Amniotic epithelial cell (primary cell): ENCODE results near the gene NUP160.
"Not testable (repeated sequence)": the region's sequence is repeated elsewhere in the genome, so short reads cannot be mapped to it uniquely, and the experiment has no call there.

ENCODE experiments used
- DNase-seq: peaks from one replicate; pipeline ENCODE4 v3.0.0-alpha.2; 2010; ENCODE audit warnings: low read depth

Gene NUP160, protein sequence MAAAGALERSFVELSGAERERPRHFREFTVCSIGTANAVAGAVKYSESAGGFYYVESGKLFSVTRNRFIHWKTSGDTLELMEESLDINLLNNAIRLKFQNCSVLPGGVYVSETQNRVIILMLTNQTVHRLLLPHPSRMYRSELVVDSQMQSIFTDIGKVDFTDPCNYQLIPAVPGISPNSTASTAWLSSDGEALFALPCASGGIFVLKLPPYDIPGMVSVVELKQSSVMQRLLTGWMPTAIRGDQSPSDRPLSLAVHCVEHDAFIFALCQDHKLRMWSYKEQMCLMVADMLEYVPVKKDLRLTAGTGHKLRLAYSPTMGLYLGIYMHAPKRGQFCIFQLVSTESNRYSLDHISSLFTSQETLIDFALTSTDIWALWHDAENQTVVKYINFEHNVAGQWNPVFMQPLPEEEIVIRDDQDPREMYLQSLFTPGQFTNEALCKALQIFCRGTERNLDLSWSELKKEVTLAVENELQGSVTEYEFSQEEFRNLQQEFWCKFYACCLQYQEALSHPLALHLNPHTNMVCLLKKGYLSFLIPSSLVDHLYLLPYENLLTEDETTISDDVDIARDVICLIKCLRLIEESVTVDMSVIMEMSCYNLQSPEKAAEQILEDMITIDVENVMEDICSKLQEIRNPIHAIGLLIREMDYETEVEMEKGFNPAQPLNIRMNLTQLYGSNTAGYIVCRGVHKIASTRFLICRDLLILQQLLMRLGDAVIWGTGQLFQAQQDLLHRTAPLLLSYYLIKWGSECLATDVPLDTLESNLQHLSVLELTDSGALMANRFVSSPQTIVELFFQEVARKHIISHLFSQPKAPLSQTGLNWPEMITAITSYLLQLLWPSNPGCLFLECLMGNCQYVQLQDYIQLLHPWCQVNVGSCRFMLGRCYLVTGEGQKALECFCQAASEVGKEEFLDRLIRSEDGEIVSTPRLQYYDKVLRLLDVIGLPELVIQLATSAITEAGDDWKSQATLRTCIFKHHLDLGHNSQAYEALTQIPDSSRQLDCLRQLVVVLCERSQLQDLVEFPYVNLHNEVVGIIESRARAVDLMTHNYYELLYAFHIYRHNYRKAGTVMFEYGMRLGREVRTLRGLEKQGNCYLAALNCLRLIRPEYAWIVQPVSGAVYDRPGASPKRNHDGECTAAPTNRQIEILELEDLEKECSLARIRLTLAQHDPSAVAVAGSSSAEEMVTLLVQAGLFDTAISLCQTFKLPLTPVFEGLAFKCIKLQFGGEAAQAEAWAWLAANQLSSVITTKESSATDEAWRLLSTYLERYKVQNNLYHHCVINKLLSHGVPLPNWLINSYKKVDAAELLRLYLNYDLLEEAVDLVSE (N-terminal part only)

DNA sequence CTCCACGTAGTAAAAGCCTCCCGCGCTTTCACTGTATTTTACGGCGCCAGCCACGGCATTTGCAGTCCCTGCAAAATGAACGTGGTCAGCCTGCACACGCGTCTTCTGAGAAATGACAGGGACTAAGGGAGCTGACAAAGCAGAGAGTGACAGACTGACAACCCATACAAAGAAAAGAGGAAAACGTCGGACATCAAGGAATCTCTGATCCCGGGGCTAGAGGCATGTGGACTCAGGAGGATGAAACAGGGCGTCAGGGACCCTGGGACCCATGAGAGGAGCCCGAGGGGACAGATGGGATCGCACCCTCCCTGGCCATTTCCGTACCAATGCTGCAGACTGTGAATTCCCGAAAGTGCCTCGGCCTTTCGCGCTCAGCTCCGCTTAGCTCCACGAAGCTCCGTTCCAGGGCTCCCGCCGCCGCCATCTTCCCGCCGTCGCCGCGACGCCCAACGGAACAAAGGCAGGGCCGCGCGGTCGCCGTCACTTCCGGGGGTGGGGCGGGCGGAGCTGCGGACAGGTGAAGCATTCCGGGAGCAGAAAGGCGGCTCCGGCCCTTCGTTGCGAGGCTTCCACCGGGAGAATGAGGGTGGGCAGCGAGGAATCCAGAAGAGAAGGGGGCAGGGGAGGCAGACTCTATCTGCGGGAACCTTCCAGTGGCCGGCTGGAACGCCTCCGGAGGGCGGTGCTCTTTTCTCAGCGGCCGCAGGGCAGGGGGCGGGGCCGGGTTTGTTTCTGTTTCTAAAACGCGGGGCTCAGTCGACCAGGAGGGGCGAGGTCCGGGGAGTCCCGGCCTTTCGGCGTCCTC lies at the start of gene NUP160:
TSS of gene NUP160 (minus strand) at position 459 of the 808 bp plus-strand sequence. CDS start at position 427, 32 bp downstream.
- peak; percentile 33 for DNase-seq

DNA sequence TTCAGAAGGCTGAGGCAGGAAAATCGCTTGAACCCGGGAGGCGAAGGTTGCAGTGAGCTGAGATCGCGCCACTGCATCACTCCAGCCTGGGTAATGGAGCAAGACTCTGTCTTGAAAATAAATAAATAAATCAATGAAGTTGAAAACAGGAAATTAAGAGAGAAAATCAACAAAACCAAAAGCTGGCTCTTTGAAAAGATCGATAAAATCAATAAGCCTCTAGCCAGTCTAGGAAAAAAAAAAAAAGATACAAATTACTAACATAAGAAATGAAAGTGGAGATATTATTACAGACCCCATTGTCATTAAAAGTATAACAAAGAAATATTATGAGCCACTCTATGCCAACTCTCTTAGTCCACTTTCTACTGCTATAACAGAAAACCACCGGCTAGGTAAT lies 48.0 kb upstream of the NUP160 start:
- DNase-seq, result no peak

DNA sequence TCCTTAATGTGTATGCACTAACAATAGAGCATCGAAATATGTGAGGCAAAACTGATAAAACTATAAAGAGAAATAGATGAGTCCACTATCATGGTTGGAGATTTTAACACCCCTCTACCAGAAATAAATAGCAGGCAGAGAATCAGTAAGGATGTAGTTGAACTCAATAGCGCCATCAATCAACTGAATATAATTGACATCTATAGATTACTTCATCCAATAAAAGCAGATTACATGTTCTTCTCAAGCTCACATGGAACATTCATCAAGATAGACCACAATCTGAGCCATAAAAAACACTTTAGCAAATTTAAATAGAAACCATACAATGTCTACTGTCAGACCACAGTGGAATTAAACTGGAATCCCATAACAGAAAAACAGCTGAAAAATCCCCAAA lies 46.9 kb upstream of the NUP160 start:
- no peak for DNase-seq

DNA sequence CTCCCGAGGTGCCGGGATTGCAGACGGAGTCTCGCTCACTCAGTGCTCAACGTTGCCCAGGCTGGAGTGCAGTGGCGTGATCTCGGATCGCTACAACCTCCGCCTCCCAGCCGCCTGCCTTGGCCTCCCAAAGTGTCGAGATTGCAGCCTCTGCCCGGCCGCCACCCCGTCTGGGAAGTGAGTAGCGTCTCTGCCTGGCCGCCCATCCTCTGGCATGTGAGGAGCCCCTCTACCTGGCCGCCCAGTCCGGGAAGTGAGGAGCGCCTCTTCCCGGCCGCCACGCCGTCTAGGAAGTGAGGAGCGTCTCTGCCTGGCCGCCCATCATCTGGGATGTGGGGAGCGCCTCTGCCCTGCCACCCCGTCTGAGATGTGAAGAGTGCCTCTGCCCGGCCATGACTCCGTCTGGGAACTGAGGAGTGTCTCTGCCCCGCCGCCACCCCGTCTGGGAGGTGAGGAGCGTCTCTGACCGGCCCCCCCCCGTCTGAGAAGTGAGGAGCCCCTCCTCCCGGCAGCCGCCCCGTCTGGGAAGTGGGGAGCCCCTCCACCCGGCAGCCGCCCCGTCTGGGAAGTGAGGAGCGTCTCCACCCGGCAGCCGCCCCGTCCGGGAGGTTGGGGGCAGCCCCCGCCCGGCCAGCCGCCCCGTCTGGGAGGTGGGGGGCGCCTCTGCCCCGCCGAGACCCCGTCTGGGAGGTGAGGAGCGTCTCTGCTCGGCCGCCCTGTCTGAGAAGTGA lies 44.6 kb upstream of the NUP160 start:
- DNase-seq, result not testable (repeated sequence)

DNA sequence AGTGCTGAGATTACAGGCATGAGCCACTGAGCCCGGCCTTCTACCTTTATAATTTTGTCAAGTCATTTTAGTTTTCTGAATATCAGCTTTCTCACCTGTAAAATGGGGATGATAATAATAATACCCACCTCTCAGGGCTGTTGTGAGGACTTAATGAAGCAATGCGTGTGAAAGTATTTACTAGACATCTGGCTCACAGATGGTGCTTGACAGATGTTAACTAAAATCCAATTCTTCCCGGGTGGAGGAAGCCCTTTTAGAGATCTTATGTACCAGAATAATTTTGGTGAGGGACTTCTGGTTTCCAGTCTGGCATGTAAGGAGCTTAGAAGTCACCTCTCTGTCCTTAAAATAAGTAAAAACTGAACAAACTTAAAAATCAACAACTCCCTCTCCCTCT lies 43.7 kb upstream of the NUP160 start:
- DNase-seq, result no peak

DNA sequence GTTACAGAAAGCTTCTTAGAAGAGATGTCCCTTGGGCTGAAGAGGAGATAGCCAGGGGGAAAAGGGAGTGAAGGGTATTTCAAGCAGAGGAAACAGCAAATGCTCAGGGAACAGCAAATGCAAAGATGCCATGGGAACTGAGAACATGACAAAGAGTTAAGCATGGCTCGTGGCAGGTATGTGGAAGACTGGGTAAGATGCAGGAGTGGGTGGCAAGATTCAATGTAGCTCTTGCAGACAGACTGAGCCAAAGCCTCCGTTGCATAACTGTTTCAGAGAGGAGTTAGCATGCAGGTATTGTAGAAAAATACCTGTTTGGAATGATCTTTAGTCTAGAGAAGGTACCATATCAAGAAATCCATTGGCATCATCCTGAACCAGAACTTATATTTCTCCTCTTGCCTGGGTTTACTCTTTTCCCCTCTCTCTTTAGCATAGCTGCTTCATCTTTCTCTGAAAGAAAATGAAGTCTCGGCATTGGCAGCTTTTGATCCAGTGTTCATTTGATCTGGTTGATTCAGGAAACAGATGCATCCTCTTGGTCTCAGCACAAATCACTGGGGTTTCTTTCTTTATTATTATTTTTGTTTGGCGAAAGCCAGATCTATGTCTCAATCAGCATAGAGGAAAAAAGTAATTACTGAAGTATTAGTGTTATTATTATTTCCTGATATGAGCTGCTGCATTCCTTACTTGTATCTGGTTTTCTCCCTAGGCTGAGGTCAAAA lies 41.7 kb upstream of the NUP160 start:
- no peak for DNase-seq

DNA sequence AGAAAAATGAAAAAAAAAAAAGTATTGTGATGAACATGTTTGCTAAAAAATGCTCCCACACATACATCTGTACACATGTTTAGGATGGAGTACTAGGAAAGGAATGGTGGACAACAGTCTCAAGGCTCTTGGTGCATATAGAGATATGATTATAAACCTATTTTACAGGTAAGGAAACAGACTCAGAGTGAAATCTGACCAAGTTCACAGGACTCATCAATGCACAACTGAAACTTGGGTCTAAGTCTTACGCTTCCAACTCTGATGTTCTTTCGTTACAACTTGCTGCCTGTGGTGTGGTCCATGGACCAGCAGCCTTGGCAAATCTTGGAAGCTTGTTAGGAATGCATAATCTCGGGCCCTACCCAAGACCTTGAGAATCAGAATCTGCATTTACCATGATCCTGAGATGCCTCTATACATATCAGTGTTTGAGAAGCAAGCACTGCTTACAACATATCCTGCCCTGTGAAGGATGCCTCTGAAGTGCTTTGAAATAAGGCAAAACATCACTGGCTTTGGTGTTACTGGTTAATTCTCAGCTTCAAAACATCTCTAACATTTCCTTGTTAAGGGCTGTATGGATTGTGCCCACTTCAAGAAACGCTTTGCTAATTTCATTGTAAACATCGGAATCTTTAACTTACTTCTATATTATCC lies 39.9 kb upstream of the NUP160 start:
- DNase-seq, result no peak

DNA sequence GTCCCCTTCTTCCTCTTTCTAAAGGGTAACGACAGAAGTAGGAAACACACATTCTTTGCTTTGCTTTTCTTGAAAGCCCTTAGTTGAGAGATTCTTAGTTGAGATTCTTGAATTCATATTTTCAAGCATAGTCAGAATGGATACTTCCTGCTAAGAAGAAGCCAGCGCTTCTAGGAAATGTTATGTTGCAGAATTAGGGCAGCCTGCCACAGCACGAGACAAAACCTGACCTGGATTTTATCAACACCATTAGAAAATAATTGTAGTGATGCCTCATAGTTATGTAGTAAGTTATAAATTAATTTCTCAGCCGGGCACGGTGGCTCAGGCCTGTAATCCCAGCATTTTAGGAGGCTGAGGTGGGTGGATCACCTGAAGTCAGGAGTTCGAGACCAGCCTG lies 37.9 kb upstream of the NUP160 start:
- DNase-seq, result peak; percentile 80

DNA sequence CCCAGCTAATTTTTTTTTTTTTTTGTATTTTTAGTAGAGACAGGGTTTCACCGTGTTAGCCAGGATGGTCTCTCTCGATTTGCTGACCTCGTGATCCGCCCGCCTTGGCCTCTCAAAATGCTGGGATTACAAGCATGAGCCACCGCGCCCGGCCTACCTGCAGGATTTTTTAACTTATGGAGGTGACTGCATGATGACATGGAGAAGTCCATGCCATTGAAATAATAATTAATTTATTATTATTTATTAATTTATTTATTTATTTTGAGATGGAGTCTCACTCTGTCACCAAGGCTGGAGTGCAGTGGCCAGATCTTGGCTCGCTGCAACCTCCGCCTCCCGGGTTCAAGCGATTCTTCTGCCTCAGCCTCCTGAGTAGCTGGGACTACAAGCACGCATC lies 34.3 kb upstream of the NUP160 start:
- DNase-seq, result not testable (repeated sequence)

DNA sequence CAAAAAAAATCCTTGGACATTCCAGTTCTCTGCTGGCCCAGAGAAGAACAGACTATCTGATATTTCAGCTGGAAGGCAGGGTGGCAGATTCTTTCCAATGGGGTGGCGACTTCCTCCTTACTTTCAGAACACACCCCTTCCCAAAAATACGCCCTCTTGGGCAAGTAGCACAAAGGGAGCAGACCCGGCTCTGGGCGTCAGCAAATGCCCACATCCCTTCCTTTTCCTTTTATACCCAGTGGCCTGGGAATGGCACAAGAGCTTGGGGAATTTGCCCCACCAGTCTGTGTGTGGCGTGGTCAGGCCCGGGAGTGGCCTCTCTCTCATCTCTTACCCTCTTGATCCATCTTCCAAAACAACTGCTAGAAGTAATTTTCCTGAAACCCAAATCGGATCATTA lies 33.0 kb upstream of the NUP160 start:
- DNase-seq, result no peak

DNA sequence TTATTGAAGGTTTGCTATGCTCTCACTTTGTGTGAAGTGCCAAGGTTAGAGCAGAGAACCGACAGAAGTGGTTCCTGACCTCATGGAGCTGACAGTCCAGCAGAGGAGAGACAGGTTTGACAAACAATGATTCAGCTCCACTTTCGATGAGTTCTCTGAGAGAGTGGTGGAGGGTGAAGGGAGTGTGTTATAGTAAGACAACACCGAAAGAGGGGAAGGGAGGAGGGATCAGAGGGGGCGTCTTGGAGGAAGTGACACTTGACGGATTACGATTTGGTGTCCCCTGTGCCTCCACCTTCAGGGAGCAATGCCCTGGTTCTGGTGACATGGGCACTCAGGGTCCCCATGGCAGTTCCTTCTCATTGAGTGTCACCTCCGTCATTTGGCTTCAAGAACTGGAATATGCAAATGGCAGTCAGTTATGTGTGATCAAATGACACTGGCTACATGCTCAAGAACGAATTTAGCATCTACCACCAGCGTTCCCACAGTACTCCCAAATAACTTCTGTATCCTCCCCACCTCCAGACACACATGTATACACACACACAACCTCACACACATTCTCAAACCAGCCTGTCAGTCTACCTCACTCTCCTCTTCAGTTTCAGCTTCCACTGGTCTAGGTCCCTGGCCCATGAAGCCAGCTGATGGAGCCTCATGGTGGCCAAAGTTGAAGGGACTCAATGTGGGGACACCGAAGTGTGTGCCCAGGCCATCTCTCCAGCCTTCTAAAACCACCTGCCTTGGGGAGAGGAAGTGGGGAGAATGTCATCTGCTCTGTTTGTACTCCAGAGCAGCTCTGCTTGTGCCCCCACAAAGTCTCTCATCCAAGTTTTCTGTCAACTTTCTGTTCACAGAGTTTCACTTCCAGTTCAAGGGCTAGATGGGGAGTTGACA lies 31.4 kb upstream of the NUP160 start:
- no peak for DNase-seq

DNA sequence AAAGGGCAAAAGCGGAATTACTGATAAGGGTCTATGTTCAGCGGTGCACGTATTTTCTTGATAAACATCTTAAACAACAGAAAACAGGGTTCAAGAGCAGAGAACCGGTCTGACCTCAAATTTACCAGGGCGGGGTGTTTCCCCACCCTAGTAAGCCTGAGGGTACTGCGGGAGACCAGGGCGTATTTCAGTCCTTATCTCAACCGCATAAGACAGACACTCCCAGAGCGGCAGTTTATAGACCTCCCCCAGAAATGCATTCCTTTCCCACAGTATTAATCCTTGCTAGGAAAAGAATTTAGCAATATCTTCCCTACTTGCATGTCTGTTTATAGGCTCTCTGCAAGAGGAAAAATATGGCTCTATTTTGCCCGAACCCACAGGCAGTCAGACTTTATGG lies 27.7 kb upstream of the NUP160 start:
- DNase-seq, result peak; percentile 27

DNA sequence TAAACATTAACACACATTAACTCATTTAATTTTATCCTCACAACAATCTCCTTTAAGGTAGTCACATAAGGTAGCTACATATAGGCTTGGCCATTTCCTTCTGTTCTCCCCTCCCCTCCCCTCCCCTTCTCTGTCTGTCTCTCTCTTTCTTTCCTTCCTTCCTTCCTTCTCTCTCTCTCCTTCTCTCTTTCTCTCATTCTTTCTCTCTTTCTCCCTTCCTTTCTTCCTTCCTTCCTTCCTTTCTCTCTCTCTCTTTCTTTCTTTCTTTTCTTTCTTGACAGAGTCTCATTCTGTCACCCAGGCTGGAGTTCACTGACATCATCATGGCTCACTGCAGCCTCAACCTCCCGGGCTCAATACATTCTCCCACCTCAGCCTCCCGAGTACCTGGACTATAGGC lies 22.3 kb upstream of the NUP160 start:
- no peak for DNase-seq

DNA sequence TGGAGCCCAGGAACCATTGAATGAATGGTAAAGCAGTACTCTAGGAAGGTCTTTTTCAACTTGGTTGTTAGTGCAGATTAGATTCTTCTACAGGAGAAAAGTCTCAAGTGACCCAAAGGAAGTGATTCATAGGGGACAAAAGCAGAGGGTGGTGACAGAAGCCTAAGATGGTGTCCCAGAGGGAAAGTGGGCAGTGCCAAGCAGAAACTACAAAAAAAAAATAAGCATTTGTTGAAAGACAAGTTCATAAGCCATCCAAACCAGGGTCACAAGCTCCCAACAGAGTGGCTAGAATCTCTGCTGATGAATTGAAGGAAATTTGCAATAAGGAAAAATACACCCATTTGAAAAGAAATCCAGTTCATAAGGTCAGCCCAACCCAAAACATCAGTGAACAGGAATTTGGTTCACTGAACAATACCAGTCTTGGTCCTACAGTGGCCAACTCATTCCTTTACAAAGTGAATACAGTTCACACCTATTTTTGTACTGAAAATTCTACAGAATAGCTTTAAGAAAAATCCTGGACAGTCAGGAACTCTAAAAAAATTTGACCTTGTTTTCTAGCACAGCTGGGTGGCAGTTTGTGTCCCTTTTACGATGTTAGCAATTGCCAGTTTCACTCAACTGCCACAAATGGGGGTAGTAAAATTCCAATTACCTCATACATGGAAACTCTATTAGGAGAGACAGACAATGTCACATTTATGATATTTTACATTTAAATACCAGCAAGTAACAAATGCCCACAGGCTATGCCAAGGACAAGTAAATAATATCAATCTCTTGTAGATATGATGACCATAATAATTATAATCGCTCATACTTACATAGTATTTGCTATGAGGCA lies 21.6 kb upstream of the NUP160 start:
- DNase-seq, result no peak

DNA sequence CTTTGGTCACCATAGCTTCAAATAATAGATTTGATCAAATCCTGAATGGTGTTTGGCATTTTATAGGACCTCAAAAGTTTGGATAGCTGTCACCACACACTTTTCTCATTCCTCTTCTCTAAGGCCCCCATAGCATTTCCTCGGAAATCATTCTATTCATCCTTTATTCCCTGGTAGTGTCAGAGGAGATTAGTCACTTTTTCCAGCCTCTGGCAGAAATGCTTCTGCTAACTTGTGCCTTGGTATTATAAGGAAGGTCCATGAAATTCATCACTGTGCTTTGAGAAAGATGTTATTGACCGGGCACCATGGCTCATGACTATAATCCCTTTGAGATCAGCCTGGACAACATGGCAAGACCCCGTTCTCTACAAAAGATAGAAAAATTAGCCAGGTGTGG lies 19.7 kb upstream of the NUP160 start:
- no peak for DNase-seq

DNA sequence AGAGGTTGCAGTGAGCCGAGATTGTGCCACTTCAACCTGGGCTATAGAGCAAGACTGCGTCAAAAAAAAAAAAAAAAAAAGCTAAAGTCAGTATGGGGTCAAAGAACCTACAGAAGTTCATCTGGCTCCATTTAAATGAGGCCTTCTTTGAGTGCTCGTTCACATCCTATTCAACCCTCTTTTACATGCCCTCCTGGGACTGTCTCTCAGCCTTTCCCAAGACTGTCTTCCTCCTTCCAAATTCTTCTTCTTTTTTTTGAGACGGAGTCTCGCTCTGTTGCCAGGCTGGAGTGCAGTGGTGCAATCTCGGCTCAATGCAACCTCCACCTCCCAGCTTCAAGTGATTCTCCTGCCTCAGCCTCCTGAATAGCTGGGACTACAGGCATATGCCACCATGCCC lies 18.7 kb upstream of the NUP160 start:
- not testable (repeated sequence) for DNase-seq

DNA sequence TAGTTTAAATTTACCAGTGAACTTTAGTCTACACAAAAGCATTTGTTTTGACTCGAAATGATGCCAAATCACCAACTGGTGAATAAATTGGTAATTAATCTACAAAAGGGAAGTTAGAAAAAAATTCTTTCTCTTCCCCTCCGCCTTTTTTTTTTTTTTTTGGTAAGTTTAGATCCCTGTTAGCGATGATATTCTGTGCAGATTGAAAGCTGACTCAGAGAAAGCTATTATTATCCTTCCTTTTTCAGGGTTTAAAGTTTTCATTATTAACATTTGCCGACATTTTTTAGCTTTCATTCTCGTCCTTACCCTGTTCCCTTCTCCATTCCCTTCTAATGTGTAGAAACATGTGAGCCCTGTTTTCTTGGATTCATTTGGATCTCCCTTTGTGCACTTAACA lies 16.8 kb upstream of the NUP160 start:
- DNase-seq, result no peak
